HT1080 (cell line): ENCODE measurements around the gene TMUB1. TPM values are rescaled to one million over a fixed set of nuclear protein-coding genes. Genes with fewer than 3 reads are reported as not detected.

ENCODE experiments used
- DNase-seq: peaks from one replicate; pipeline ENCODE4 v3.0.0-alpha.2; 2015; ENCODE audit warnings: low read depth
- total RNA-seq: library from RNA; depleted of rRNA; stranded (reverse); fragments of >200 nt; shearing (Covaris generic); gene quantifications from 2 replicates; pipeline ENCODE4 v1.2.3, GENCODE V29; 2014

TMUB1 gene
- total RNA-seq, 1 experiment from 2014 or later, result 85.1 TPM

DNA sequence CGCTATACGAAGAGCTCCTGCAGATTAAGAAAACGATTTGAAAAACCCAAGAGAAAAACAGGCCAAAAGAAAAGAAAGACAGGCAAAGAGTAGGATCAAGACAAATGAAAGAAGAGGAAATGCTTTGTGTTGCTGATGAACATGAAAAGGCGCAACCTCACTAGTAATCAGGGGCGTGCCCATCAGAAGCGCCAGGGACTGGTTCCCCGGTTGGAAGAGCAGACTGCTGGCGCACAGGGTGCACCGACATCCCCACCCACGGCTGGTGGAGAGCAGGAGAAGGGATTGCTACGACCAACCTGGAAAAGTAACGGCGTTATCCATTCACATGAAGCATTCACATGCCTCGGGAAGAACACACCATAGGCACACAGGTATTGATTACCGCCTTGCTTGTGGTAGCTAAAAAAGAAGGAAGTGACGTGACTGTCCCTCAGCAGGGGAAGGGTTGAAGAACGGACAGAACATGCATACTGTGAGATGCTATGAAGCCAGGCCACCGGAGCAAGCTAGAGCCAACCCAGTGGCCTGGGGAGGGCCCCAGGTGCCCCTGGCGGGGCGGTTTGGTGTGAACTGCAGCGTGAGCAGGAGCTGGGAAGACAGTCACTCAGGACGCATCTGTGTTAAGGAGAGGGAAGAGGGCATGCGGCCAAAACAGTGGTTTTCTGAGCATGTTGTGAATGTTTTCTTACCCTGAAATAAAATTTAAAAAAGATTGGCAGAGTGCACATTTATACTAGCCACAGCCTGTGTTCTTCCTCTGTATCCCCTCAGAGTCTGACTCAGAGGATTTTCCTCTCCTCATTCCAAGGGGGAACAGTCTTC lies 21.3 kb upstream of the TMUB1 start:
- peak; percentile 46 for DNase-seq

GRCh38 chr7:151103973-151104372 lies 20.7 kb upstream of the TMUB1 start:
- no peak for DNase-seq

DNA sequence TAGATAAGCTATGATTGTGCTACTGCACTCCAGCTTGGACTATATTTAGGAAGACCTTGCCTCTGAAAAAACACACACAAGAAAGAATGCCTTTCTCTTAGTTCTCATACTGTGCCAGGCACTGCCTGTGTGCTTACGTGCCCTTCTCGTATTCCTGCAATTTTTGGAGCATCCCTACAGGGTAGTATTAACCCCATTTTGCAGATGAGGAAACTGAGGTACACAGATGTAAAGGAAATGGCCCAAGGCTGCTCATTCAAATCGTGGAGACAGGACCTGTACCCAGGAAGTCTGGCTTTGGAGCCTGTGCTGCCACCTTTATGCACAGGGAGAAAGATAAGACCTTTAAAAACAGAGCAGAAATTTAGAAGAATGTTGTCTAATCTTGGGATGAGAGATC lies 19.7 kb upstream of the TMUB1 start:
- DNase-seq, result no peak

DNA sequence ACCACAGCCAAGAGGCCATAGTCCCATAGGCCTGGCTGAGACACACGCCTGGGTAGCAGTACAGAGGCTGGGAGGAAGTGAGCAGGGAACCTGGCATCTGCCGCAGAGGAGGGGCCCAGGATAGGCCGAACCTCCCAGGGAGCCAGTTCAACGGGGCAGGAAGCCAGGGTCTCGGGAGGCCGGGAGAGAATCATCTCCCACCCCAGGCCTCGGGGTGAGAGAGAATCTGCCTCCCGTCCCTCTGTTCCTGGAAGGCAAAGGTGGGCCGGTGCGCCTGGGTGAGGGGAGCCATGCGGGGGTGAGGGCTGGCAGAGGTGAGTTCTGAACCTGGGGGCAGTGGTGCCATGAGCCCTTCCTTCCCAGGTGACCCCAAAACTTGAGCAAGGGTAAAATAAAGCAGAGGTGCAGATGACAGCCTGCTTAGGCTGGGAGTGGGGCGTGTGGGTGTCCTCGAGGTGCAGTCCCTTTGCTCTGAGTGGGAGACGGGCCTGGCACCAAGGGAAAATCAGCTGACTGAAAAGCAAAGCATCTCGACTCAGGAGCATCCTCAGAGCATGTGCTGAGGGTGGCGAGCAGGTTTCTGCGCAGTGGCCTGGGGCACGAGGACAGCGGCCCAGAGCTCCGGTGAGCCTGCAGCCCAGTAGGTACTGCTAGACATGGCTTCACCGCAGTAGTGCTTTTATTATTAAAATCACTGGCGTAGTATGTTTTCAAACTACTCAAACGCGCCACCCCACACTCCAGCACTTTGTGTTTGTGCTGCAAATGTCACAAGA lies 18.5 kb upstream of the TMUB1 start:
- DNase-seq, result no peak

DNA sequence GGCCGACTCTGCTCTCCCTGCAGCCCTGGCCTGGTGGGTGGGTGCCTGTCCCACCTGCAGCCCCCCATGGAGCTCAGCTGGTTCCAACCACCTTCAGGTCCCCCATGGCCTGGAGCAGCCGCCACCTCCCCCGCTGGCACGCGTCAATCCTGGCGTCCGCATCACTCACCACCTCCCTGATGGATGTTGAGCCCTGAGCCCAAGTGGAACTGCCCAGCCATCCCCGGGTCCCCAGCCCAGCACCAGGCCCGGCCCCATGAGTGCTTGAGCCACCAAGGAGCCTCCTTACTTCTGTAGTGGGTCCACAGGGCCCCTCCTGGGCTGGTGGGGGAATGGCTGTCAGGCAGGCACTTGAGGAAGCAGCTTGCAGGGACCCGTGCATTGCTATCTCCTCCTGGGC lies 17.6 kb upstream of the TMUB1 start:
- DNase-seq, result no peak

- no peak for DNase-seq
Observed at GRCh38 chr7:151099486-151100211, 16.4 kb upstream of the TMUB1 start.

DNA sequence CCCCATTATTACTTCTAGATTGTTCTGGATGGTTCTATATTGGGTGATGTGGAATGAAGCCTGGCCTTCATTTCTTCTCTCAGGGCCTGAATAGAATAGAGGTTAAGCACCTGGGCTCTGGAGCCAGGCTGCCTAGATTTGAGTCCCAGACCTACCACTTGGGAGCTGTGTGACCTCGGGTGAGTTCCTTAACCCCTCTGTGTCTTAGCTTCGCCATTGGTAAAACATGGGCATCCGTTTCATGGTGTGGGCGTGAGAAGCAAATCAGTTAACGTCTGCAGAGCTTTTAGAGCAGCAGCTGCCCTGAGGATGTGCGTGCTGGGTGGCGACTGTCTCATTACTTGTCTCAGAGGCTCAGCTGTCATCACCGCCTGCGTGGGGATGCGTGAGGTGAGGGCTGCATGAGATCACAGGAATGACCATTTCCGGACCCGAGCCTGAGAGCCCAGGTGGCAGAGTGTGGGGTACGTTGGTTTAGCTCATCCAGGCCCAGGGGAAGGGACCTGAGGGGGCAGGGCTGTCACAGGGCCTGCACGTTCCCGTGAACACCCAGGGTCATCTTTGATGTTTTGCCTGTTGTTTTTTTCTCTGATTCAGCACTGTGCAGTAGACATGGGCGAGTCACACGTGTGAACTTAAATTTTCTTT lies 12.7 kb upstream of the TMUB1 start:
- no peak for DNase-seq

GRCh38 chr7:151095123-151095797 lies 12.0 kb upstream of the TMUB1 start:
- no peak for DNase-seq

- DNase-seq, result no peak
Observed at GRCh38 chr7:151094675-151095074, 11.4 kb upstream of the TMUB1 start.

DNA sequence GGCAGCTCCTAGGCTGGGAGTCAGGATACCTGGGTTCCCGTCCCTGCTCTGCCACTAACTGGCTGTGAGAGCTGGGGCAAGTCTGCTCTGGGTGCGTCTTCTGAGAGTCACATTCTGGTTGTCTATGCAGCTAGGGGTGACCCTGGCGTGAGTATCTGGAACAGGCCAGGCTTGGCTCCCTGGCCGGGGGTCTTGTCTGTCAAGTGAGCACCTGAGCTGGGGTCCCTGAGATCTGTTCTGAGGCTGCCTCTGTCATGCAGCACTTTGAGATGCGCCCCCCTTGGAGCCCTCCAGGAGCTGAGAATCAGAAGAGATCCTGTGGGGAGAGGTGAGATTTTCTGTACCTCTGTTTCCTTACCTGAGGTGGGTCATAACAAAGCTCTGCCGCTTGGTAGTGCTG lies 10.5 kb upstream of the TMUB1 start:
- DNase-seq, result no peak

- DNase-seq, result no peak
Observed at GRCh38 chr7:151091988-151092387, 8.7 kb upstream of the TMUB1 start.

GRCh38 chr7:151091431-151091830 lies 8.1 kb upstream of the TMUB1 start:
- DNase-seq, result no peak

- DNase-seq, result no peak
Observed at GRCh38 chr7:151091003-151091402, 7.7 kb upstream of the TMUB1 start.

- no peak for DNase-seq
Observed at GRCh38 chr7:151089893-151090730, 6.8 kb upstream of the TMUB1 start.

- no peak for DNase-seq
Observed at GRCh38 chr7:151088856-151089699, 5.8 kb upstream of the TMUB1 start.

DNA sequence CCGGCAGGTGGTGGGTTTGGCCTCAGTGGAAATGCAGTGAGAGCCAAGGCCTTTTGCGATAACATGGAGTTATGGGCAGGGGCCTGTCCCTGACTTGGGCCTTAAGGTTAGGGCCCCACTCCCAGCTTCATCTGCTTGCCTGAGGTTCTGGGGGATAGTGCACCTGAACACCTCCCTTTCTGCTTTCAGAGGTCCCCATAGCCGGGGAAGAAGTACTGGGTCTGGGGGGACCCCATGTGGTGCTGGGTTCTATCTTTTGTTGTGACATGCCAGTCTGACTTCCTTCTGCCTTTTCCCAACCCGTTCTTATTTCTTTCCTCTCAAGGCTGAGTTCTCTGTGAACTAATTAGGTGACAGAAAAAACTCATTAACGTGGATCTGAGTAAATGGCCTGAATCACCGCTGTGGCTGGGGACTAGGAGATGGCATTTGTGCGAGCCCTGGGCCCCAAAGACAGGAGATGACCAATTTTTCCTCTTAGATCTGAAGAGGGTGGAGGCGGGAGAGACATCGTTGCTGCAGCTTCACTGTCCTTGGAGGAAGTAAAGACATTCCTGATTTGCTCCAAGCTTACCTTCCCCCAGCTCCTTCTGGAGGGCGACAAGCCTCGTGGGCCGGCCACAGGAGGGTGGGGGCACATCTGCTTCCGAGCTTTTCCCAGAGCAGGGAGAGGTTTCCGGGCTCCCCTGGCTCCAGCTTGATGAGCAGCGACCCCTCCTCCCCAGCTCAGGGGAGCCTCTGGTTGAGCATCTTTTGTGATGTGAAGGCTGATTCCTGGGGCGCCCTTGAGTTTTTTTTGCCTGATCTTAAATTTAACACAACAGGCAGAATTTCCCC lies 4.9 kb upstream of the TMUB1 start:
- no peak for DNase-seq

- DNase-seq, result no peak
Observed at GRCh38 chr7:151087245-151088018, 4.1 kb upstream of the TMUB1 start.
